GM21423 (cell line): ENCODE measurements around the gene SLC13A3.

ENCODE experiments used
- ATAC-seq: cut with Tn5 transposase; IDR thresholded peaks from one replicate; pipeline ENCODE4 v1.9.1; 2021; ENCODE audit warnings: mild to moderate bottlenecking, moderate library complexity; ENCODE audit not compliant: unreplicated experiment

The SLC13A3 gene

GRCh38 chr20:46609043-46609442 lies 42.2 kb downstream of the SLC13A3 start:
- ATAC-seq, result no peak

DNA sequence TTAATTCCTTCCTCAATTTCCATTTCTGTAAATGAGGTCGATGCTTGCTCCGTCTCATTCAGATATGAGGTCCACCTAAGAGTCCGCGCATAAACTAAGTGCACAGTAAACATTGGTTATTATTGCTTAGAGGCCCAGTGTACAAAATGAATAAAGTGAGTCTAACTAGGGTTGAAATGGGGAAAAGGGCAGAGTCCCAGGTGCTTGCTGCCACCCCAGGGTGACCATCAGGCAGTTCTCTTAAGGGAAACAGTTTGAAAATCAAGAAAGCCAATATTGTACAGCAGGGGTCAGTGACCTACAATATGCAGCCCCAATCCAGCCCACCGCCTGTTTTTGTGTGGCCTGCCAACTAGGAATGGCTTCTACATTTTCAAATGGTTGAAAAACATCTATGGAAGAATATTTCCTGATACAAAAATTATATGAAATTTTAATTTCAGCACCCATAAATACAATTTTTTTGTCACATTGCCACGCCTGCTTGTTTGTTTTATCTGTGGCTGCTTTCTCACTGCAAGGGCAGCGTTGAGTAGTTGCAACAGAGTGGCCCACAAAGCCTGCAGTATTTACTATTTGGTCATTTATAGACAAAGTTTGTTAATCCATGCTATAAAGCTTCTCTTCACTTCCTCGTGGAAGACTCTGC lies 43.3 kb downstream of the SLC13A3 start:
- no peak for ATAC-seq

GRCh38 chr20:46607191-46607848 lies 43.9 kb downstream of the SLC13A3 start:
- ATAC-seq, result no peak

- ATAC-seq, result no peak
These were observed 44.5 kb downstream of the SLC13A3 start for GRCh38 chr20:46606817-46607190.

DNA sequence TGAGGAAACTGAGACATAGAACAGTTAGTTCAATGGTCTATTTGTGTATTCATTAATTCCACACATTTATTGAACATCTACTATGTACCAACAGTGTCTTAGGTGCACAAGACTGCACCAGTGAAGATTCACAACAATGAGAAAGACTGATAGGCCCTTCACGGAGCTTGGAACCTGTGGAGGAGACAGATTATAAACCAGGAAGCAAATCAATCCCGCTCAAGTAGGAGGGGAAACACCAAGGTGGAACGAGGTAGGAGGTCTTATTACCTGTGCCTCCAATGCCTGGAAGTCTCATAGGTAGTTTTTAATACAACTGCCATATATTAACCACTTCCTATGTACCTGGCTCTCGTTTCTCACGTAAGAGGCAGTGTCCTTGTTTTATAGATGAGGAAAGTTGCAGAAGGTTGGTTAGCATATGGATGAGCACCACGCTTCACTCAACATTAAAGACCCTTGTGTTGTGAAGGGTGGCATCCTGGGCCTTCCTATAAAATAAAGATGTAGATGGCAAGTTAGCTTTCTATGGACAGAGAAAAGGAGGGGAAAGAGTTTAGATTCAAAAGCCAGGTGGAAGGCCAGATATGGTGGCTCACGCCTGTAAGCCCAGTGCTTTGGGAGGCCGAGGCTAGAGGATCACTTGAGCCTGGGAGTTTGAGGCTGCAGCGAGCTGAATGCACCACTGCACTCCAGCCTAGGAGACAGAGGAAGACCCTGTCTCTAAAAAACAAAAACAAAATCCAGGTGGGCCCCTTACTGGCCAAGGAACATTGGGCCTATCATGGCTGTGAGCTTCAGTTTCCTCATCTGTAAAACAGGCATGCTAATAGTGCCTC lies 45.1 kb downstream of the SLC13A3 start:
- ATAC-seq, result no peak

DNA sequence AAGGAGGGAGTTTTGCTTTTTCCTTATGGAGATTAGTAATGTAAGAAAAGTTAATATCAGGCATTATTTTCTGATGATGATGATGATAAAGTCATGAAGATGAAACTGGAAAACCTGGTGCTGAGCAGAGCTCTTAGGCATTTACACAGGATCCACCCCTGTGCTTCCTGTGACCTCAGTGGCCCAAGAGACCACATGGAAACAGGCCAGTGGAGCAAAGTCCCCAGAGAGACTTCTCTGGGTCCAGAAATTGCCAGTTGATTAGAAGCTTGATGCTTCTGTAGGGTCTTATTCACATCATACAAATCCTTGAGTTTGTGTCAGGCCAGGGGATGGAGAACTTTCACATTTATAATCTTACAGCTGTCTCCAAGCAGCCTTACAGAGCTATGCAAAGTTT lies 46.1 kb downstream of the SLC13A3 start:
- no peak for ATAC-seq

- no peak for ATAC-seq
These were observed 46.6 kb downstream of the SLC13A3 start for GRCh38 chr20:46604551-46605133.

DNA sequence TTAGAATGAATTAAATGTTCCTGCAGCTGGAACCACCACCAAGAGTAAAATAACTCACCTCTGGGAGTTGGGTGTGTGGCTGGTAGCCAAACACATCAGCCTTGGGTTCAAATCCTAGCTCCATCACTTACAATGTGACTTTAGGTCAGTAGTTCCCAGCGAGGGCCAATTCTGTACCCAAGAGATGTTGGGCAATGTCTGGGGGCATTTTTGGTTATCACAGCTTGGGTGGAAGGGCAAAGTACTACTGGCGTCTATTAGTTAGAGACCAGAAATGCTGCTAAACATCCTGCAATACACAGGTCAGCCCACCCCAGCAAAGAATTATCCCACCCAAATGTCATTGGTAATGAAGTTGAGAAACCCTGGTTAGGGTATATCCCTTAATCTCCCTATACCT lies 48.8 kb downstream of the SLC13A3 start:
- ATAC-seq, result no peak

DNA sequence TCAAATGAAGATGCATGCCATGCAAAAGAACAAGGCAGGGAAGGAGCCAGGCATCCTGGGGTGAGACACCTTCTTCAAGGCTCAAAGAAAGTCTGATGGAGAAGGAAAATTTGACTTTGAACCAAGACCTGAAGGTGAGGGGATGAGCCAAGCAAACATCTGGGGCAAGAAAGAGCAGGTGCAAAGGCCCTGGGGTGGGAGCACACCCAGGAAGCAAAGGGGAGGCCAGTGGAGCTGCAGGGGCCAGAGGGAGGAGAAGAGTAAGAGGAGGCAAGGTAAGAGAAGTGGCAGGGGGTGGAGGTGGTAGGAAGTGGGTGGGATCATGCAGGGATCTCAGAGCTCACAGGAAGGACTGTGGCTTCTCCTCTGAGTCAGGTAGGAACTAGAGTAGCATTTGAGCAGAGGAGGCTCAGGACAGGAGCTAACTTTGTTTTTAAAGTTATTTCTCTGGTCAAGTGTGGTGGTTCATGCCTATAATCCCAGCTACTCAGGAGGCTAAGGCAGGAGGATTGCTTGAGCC lies 49.6 kb downstream of the SLC13A3 start:
- ATAC-seq, result no peak

- ATAC-seq, result no peak
These were observed 50.9 kb downstream of the SLC13A3 start for GRCh38 chr20:46600286-46600752.

DNA sequence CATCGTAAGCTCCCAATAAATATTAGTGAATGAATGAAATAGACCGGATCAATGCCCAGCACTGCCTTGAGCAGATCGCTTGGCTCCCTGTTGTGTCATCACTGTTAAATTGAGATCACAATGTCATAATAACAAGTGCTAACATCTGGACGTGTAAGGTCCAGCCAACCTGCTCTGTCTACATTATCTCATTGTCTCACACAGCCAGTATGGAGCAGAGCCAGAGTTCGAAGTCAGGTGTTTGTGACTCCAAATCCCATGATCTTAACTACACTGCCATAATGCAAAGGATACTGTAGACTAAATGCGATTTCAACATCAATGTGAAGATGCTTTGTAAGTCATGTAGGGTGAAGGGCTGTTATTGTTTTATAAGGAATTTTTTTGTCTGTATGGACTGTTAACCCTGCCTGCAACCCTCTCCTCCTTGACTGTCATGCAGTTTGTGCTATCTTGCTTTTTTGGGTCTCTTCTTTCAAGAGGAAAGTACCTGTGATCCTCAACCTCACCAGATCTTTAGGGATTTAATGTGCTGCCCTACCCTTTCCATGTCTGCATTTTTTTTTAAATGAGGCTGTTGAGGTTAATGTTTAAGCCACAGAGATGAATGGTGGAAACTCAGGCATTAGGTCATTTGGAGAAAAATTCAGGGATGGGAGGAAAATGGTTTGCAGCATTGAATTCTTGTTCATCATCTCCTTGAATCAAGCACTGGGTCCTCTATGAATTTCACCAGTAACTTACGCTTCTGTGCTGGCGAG lies 51.9 kb downstream of the SLC13A3 start:
- ATAC-seq, result no peak

DNA sequence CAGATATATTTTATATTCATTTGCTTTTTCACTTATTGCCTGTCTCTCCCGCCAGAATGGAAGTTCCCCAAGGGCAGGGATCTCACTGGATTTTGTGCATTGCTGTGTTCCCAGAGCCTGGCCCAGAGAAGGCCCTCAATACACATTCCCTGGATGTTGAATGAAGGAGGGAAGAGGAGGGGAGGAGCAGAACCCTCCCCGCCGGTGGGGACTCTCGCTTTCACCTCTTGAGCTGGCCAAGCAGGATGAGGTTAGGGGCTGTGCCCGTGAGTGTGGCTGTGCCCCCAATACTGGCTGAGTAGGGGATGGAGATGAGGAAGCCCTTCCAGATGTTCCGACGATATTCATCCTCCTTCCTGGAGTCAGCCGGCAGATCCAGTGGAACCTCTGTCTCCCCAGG lies 55.3 kb downstream of the SLC13A3 start:
- no peak for ATAC-seq

- ATAC-seq, result no peak
These were observed 56.5 kb downstream of the SLC13A3 start for GRCh38 chr20:46594725-46595124.

DNA sequence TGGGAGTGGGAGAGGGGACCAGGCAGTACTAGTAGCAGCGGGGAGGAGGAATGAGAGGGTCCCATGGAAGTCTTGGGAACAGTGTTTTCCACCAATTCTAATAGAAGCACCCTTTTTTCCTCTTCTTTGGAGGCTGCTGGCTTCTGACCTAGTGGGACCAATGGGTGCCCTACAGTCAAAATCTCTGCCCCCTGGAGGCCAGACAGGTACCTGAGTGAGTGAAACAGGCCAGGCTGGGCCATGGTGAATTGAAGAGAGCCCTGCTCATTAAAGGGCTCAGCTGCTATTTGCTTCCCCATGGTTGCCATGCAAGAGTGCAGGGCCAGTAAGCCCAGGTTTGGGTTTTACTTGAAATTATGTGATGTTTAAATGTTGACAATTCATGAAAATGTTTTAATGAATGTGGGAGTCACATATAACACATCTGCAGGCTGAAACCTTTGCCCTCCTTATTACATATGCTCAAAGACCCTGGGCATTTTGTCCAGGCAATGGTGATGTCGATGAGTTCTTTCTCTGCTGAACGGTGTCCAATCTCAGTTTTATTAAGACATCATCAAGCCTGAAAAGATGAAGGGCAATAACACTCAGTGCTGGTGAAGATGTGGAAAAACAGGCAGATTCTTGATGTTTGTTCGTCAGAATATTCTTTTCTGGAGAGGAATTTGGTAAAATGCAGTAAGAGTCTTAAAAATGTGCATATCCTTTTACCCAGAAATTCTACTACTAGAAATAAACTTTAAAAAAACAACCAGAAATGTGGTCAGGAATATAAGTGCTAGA lies 58.5 kb downstream of the SLC13A3 start:
- ATAC-seq, result no peak

DNA sequence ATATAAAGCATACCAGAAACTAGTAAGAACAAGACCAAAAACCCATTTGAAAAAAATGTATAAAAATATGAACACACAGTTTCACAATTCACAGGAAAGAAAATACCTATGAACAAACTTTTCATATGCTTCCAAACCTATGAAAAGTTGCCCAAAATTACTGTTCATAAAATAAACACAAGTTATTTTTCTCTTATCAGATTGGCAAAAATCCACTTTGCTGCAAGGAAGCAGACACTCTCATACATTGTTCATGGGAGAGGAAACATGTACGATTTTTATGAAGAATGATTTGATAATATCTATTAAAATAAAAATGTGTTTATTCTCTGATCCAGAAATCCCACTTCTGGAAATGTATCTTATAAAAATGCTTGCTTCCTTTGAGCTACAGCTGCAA lies 60.8 kb downstream of the SLC13A3 start:
- no peak for ATAC-seq

DNA sequence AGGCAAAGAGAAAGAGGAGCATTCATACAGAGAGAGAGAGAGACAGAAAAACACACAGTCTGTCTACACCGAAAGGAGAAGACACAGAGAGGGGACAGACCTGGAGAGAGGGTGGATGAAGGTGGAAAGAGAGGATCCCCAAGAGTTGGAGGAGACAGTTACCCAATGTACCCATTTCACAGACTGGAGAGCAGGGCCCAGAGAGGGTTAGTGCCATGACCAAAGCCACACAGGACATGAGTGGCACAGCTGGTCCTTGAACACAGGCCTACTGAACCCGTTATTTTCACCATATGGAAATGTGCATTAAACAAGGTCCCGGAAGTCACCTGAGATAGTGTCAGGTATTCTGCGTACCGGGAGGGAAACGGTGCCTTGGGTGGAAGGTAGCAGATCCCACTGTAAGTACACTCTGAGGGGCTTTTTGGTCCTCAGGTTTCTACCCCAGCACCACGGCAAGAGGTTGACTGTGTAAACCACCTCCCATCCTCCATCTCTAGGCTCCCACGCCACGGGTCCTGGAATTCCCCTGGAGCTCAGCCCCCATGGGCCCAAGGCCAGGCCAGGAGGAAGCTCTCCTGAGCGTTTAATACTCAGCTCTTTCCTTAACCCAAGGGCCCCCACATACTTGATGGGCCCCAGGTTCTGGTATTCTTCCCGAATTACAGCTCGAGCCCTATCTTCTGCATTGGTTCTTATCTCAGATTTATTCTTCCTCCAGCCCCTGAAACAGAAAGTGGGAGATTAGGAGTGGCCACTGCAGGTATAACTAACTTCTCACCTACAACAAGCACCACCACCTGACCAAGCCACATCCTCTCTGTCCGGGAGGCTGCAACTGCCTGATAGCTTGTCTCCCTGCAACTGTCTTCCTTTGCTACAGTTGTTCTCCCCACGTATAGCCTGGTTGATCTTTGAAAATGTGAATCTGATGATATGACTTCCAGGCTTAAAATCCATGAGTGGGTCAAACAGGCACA lies 62.4 kb downstream of the SLC13A3 start:
- no peak for ATAC-seq

DNA sequence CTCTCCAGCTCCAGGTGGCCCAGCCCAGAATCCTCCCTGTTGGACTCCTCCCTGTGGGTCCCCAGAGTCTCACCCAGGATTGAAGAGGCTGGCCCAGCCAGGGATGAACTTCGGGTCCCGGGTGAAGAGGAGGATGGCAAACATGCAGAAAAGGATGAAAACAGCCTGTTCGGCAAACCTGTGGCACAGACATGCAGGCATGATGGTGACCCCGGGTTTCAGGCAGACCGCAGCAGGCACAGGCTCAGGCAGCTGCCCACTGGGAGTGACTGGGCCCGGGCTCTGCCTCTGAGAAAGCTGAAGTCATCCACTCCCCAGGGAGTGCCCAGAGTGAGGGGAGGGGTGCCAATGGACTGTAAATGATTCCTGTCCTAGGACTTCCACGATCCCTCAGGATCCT lies 63.3 kb downstream of the SLC13A3 start:
- no peak for ATAC-seq

GRCh38 chr20:46586724-46587123 lies 64.5 kb downstream of the SLC13A3 start:
- no peak for ATAC-seq

GRCh38 chr20:46584508-46584907 lies 66.8 kb downstream of the SLC13A3 start:
- no peak for ATAC-seq
